Liver (tissue), 3 donors: ENCODE data around the gene MAPK6.

Source experiments
- CTCF ChIP-seq: fragments of 150-350 bp; IDR thresholded peaks from 2 replicates; pipeline ENCODE4 v1.5.1; 2017; ENCODE audit warnings: improper control_type of control experiment, low read depth, low read length; ENCODE audit not compliant: missing input control
- EGR1 ChIP-seq, 2 donors: IDR thresholded peaks; 2 replicates each; pipeline ENCODE4 v1.6.1; 2016 to 2018; ENCODE audit warnings: antibody characterized with exemption in 2 of 2, low read depth in 2 of 2
- GABPA ChIP-seq, 2 donors: IDR thresholded peaks in 1 of 2; conservative IDR thresholded peaks in 1 of 2; 2 replicates each; pipeline ENCODE4 v1.6.1; 2016; ENCODE audit warnings: antibody characterized with exemption in 2 of 2, mild to moderate bottlenecking in 1 of 2, moderate library complexity in 1 of 2
- HNF4A ChIP-seq, 2 donors: conservative IDR thresholded peaks; 2 replicates each; pipeline ENCODE4 v1.6.1; 2016; ENCODE audit warnings: antibody characterized with exemption in 2 of 2, mild to moderate bottlenecking in 2 of 2
- HNF4G ChIP-seq: IDR thresholded peaks from 2 replicates; pipeline ENCODE4 v1.6.1; 2016; ENCODE audit warnings: antibody characterized with exemption
- JUND ChIP-seq, 2 donors: IDR thresholded peaks; 2 replicates each; pipeline ENCODE4 v1.6.1; 2016; ENCODE audit warnings: antibody characterized with exemption in 2 of 2
- RAD21 ChIP-seq, 2 donors: IDR thresholded peaks; 2 replicates each; pipeline ENCODE4 v1.6.1; 2016; ENCODE audit warnings: antibody characterized with exemption in 2 of 2, mild to moderate bottlenecking in 2 of 2
- REST ChIP-seq: IDR thresholded peaks from 2 replicates; pipeline ENCODE4 v1.6.1; 2016; ENCODE audit warnings: antibody characterized with exemption, mild to moderate bottlenecking
- RXRA ChIP-seq, 2 donors: IDR thresholded peaks; 2 replicates each; pipeline ENCODE4 v1.6.1; 2017 to 2018; ENCODE audit warnings: antibody characterized with exemption in 2 of 2, mild to moderate bottlenecking in 1 of 2
- SP1 ChIP-seq: IDR thresholded peaks from 2 replicates; pipeline ENCODE4 v1.6.1; 2018; ENCODE audit warnings: antibody characterized with exemption, mild to moderate bottlenecking
- TAF1 ChIP-seq: conservative IDR thresholded peaks from 2 replicates; pipeline ENCODE4 v1.6.1; 2016; ENCODE audit warnings: antibody characterized with exemption, mild to moderate bottlenecking
- YY1 ChIP-seq: IDR thresholded peaks from 2 replicates; pipeline ENCODE4 v1.6.1; 2016; ENCODE audit warnings: antibody characterized with exemption, mild to moderate bottlenecking
- donor health status: healthy.
- donor health status: healthy.

GRCh38 chr15:52107238-52107637 is 88.2 kb downstream of the MAPK6 start:
- no peak for TF ChIP-seq TAF1
- TF ChIP-seq EGR1 (IDR thresholded peaks at IDR 0.05; ENCODE audit: low read depth in 2 of 2), result no peak
- no peak for TF ChIP-seq HNF4A (conservative IDR thresholded peaks at IDR 0.05)
- no peak for TF ChIP-seq YY1
- TF ChIP-seq REST, result no peak
- no peak for TF ChIP-seq RAD21 (IDR thresholded peaks at IDR 0.05)
- no peak for TF ChIP-seq CTCF
- no peak for TF ChIP-seq RXRA (IDR thresholded peaks at IDR 0.05)
- TF ChIP-seq JUND (IDR thresholded peaks at IDR 0.05), result no peak
- TF ChIP-seq GABPA (IDR thresholded peaks at IDR 0.05 in 1 of 2, conservative IDR thresholded peaks at IDR 0.05 in 1 of 2), result no peak
- TF ChIP-seq SP1, result no peak
- TF ChIP-seq HNF4G, result no peak
